Astrocyte (in vitro differentiated cells and primary cell): ENCODE data around the gene CALM3. TPM values are rescaled to one million over a fixed set of nuclear protein-coding genes. Genes with fewer than 3 reads are reported as not detected.

ENCODE experiments used
- DNase-seq: peaks from one replicate; pipeline ENCODE4 v3.0.0-alpha.2; 2010; ENCODE audit warnings: low read depth
- FAIRE-seq: peaks from 2 replicates; lab custom pipeline; 2011; peaks lifted over from hg19 to GRCh38; lab: Jason Lieb, UNC
- H2AFZ ChIP-seq: 2 replicates; pipeline ENCODE4 v1.6.0; 2012; ENCODE audit warnings: low read depth, low read length, inconsistent platforms
- H3K27ac ChIP-seq: 2 replicates; pipeline ENCODE4 v1.5.1; 2011; ENCODE audit warnings: low read depth, low read length, inconsistent platforms
- H3K27me3 ChIP-seq: 2 replicates; pipeline ENCODE4 v1.6.0; 2011; ENCODE audit warnings: low read length, inconsistent platforms; ENCODE audit not compliant: insufficient read depth
- H3K36me3 ChIP-seq: 2 replicates; pipeline ENCODE4 v1.5.1; 2011; ENCODE audit warnings: low read length, inconsistent platforms; ENCODE audit not compliant: insufficient read depth
- H3K4me1 ChIP-seq: 2 replicates; pipeline ENCODE4 v1.5.1; 2011; ENCODE audit warnings: low read length, inconsistent platforms; ENCODE audit not compliant: insufficient read depth
- H3K4me2 ChIP-seq: 2 replicates; pipeline ENCODE4 v1.6.0; 2012; ENCODE audit warnings: low read length, inconsistent platforms
- H3K4me3 ChIP-seq: 2 replicates; pipeline ENCODE4 v1.5.1; 2011; ENCODE audit warnings: low read depth, mild to moderate bottlenecking, low read length, inconsistent platforms; ENCODE audit not compliant: insufficient read depth
- H3K79me2 ChIP-seq: 2 replicates; pipeline ENCODE4 v1.6.0; 2012; ENCODE audit warnings: mild to moderate bottlenecking, low read length, inconsistent platforms; ENCODE audit not compliant: insufficient read depth
- H3K9ac ChIP-seq: 2 replicates; pipeline ENCODE4 v1.6.0; 2012; ENCODE audit warnings: mild to moderate bottlenecking, low read length, inconsistent platforms
- H3K9me3 ChIP-seq: 2 replicates; pipeline ENCODE4 v1.5.1; 2012; ENCODE audit warnings: low read depth, mild to moderate bottlenecking, low read length, inconsistent platforms; ENCODE audit not compliant: insufficient read depth
- H4K20me1 ChIP-seq: 2 replicates; pipeline ENCODE4 v1.6.0; 2012; ENCODE audit warnings: low read length, inconsistent platforms; ENCODE audit not compliant: insufficient read depth
- H3K27ac Mint-ChIP-seq: one replicate; pipeline ENCODE4 v1.8.0; 2021; ENCODE audit warnings: mild to moderate bottlenecking, mixed read lengths; ENCODE audit not compliant: unreplicated experiment
- H3K27me3 Mint-ChIP-seq: one replicate; pipeline ENCODE4 v1.8.0; 2021; ENCODE audit warnings: low read depth, mixed read lengths; ENCODE audit not compliant: unreplicated experiment
- H3K36me3 Mint-ChIP-seq: one replicate; pipeline ENCODE4 v1.8.0; 2021; ENCODE audit warnings: low read depth, mixed read lengths; ENCODE audit not compliant: unreplicated experiment
- H3K4me1 Mint-ChIP-seq: one replicate; pipeline ENCODE4 v1.8.0; 2021; ENCODE audit warnings: low read depth, mixed read lengths; ENCODE audit not compliant: unreplicated experiment
- H3K4me3 Mint-ChIP-seq: one replicate; pipeline ENCODE4 v1.8.0; 2021; ENCODE audit warnings: mild to moderate bottlenecking, moderate library complexity, mixed read lengths; ENCODE audit not compliant: unreplicated experiment
- H3K9me3 Mint-ChIP-seq: one replicate; pipeline ENCODE4 v1.8.0; 2021; ENCODE audit warnings: mild to moderate bottlenecking, mixed read lengths; ENCODE audit not compliant: unreplicated experiment
- CTCF ChIP-seq: IDR thresholded peaks from 2 replicates; pipeline ENCODE4 v1.5.1; 2011; ENCODE audit warnings: low read depth, mild to moderate bottlenecking, inconsistent platforms, low read length, moderate library complexity; ENCODE audit not compliant: insufficient read depth
- EZH2 ChIP-seq: IDR thresholded peaks from 2 replicates; pipeline ENCODE4 v1.6.1; 2012; ENCODE audit warnings: mild to moderate bottlenecking, low read length, inconsistent platforms; ENCODE audit not compliant: insufficient read depth
- total RNA-seq: library from RNA; stranded (reverse); gene quantifications from 2 replicates; pipeline ENCODE4 v1.2.1, GENCODE V29; 2021

The CALM3 gene
- total RNA-seq, 1 donor from 2014 or later, result 343 TPM

- Mint-ChIP-seq H3K4me3 (no peak overlapping the region), H3K36me3 (no peaks in the 10 kb centered on the region), H3K9me3 (no peaks in the 10 kb centered on the region), H3K4me1 (peaks cover 11% of the 10 kb centered on the region), H3K27ac (no peak overlapping the region), H3K27me3 (peaks cover 5% of the 10 kb centered on the region)
- Histone ChIP-seq H3K9me3 (no peaks in the 10 kb centered on the region), H3K36me3 (no peaks in the 10 kb centered on the region), H3K27ac (no peak overlapping the region), H3K9ac (no peak overlapping the region), H4K20me1 (peaks cover 2% of the 10 kb centered on the region), H3K79me2 (no peaks in the 10 kb centered on the region), H3K27me3 (no peaks in the 10 kb centered on the region), H3K4me1 (peaks cover 24% of the 10 kb centered on the region), H3K4me3 (no peak overlapping the region), H2AFZ (no peak overlapping the region), H3K4me2 (no peak overlapping the region)
- TF ChIP-seq CTCF (no peak), EZH2 (no peak)
- DNase-seq (no peak), FAIRE-seq (no peak)
Observed at GRCh38 chr19:46617601-46618000, 16.5 kb downstream of the CALM3 start.

- Histone ChIP-seq H3K9me3 (no peaks in the 10 kb centered on the region), H3K27me3 (no peaks in the 10 kb centered on the region), H4K20me1 (no peaks in the 10 kb centered on the region), H3K4me3 (no peak overlapping the region), H3K79me2 (no peaks in the 10 kb centered on the region), H3K4me1 (peaks cover 24% of the 10 kb centered on the region), H3K9ac (no peak overlapping the region), H3K27ac (no peak overlapping the region), H3K36me3 (no peaks in the 10 kb centered on the region), H3K4me2 (no peak overlapping the region), H2AFZ (no peak overlapping the region)
- FAIRE-seq (no peak), DNase-seq (peak; percentile 25)
- Mint-ChIP-seq H3K27ac (no peak overlapping the region), H3K27me3 (peaks cover 5% of the 10 kb centered on the region), H3K36me3 (no peaks in the 10 kb centered on the region), H3K4me1 (peaks cover 11% of the 10 kb centered on the region), H3K4me3 (no peak overlapping the region), H3K9me3 (no peaks in the 10 kb centered on the region)
- TF ChIP-seq EZH2 (no peak), CTCF (no peak)
Observed at GRCh38 chr19:46618670-46619231, 17.6 kb downstream of the CALM3 start.

GRCh38 chr19:46620267-46620666 lies 19.1 kb downstream of the CALM3 start:
- Histone ChIP-seq H3K79me2 (no peaks in the 10 kb centered on the region), H3K4me2 (peak overlapping the region; percentile 63), H3K9ac (no peak overlapping the region), H3K36me3 (no peaks in the 10 kb centered on the region), H3K27ac (no peak overlapping the region), H3K9me3 (no peaks in the 10 kb centered on the region), H4K20me1 (no peaks in the 10 kb centered on the region), H3K27me3 (no peaks in the 10 kb centered on the region), H3K4me1 (peaks cover 30% of the 10 kb centered on the region), H2AFZ (no peak overlapping the region), H3K4me3 (no peak overlapping the region)
- peaks cover 12% of the 10 kb centered on the region for H3K4me1 Mint-ChIP-seq
- TF ChIP-seq CTCF (no peak), EZH2 (no peak)
- H3K36me3 Mint-ChIP-seq, result no peaks in the 10 kb centered on the region
- H3K27me3 Mint-ChIP-seq, result peaks cover 7% of the 10 kb centered on the region
- no peak overlapping the region for H3K27ac Mint-ChIP-seq
- no peak overlapping the region for H3K4me3 Mint-ChIP-seq
- no peak for FAIRE-seq
- DNase-seq, result no peak
- H3K9me3 Mint-ChIP-seq, result no peaks in the 10 kb centered on the region
